Stimulated activated CD8-positive, alpha-beta memory T cell treated with anti-CD3 and anti-CD28 coated beads, Interleukin-2, amount 100 ng/mL, for 48 hours (primary cell): ENCODE data around the gene CD34.

Experiments
- DNase-seq, 2 donors: peaks; one replicate each; pipeline ENCODE4 v3.0.0-alpha.2; 2020; ENCODE audit warnings: low read depth in 2 of 2

The CD34 gene

DNA sequence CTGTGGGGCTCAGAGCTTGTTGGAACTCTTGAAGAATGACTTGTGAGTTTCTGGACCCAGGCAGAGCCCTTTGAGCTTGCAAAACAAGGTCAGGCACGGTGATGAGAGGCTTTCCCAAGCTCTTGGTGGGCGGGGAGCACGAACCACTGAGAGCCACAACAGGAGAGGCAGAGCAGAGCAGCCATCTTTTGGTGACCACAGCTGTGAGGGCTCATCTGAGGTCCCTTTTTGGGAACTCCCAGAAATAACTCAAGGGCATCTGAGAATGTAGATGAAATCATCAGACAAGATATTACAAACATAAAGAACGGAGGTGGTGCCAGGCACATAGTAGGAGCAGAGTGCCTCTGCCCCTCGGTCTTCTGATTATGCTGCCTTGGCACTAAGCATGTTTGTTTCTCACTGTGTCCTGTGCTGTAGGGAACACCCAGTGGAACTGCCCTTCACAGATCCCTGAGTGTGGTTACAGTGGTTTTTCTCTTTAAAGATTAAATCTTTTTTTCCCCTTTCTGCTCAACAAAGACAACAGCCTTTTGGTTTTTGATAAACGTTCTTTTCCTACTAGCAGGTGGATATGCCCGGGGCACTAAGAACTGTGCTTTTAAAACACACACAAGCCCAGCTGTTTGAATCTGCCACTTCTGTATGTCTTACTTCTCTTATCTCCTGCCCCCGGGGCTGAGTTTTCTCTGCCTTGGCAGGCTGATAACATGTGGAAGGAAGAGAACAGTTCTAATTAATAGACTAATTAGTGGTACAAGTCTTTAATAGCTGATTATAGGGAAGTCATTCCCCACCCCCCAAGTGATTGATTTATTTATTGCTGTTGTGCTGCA is 37.7 kb downstream of the CD34 start:
- peak in 1 of 2 donors; percentile 32 for DNase-seq

DNA sequence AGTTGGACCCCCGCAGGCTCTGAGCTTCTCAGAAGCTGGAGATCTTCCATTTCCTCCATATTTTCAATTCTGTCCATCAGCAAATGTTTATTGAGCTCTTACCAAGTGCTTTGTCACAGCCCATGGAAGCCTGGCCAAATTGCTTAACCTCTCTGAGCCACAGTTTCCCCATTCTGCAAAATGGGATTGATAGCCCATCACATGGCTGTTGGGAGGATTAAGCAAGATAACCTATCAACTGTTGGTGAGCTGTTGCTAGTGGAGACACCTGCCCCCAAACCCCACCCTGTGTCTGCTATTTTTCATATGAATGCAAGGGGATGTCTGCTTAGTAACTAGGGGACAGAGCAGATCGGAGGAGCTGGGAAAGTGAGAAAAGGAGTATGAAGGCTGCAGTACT is 38.3 kb downstream of the CD34 start:
- no peak for DNase-seq

DNA sequence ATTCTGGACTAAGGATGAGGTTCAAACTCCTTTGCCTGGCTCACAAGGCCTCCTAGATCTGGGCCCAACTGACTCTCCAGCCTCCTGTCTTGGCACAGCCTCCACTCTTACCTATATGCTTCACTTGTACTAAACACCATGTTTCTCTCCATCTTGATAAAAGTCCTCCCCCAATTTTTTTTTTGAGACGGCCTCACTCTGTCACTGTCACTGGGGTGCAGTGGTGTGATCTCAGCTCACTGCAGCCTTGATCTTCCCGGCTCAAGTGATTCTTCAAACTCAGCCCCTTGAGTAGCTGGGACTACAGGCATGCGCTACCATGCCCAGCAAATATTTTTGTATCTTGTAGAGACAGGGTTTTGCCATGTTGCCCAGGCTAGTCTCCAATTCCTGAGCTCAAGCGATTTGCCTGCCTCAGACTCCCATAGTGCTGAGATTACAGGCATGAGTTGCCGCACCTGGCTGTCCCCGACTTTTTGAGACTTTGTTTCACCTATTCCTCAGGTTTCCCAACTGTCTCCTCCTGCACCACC is 39.7 kb downstream of the CD34 start:
- DNase-seq, result no peak

DNA sequence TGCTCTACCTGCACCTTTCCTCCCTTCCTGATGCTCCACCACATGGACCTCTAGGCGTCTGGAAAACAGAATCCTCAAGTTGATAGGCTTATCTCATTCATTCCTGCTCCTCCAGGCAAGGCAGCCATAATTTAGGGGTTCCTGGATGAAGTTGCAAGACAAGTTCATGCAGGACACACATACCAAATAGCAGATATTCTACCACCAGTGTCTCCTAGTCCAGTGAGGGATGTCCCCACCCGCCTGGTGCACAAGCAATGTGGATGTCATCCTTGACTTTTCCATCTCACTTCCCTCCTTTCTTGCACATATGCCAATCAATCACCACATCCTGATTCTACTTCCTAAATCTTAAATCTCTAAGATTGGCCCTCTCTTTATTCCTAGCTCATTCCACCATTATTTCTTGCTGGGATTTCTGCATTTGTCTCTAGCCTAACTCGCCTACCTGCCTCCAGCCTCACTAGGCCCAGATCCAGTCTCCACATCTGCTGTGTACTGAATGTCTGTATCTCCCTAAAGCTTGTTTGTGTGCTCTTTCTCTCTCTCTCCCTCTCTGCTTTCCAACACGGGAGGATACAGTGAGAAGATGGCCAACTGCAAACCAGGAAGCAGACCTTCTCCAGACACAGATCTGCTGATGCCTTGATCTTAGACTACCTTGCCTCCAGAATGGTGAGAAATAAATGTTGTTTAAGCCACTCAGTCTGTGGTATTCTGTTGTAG is 40.5 kb downstream of the CD34 start:
- no peak for DNase-seq

DNA sequence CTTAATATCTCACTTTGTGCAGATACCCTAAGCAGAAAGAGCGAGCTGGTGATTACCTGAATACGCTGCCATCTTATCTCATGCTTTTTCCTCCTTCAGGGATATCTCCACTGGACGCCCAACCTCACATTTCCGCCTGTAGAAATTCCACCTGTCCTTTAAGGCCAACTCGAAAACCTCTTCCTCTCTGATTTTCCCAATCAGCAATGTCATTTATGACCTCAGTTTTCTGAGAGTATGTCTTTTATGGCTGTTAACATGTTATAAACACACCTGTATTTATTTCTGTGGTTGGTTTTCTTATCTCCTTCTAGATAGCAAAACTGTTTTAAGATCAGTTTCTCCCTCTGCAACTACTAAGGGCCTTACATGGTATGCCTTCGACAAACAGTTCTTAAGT is 41.1 kb downstream of the CD34 start:
- DNase-seq, result no peak

DNA sequence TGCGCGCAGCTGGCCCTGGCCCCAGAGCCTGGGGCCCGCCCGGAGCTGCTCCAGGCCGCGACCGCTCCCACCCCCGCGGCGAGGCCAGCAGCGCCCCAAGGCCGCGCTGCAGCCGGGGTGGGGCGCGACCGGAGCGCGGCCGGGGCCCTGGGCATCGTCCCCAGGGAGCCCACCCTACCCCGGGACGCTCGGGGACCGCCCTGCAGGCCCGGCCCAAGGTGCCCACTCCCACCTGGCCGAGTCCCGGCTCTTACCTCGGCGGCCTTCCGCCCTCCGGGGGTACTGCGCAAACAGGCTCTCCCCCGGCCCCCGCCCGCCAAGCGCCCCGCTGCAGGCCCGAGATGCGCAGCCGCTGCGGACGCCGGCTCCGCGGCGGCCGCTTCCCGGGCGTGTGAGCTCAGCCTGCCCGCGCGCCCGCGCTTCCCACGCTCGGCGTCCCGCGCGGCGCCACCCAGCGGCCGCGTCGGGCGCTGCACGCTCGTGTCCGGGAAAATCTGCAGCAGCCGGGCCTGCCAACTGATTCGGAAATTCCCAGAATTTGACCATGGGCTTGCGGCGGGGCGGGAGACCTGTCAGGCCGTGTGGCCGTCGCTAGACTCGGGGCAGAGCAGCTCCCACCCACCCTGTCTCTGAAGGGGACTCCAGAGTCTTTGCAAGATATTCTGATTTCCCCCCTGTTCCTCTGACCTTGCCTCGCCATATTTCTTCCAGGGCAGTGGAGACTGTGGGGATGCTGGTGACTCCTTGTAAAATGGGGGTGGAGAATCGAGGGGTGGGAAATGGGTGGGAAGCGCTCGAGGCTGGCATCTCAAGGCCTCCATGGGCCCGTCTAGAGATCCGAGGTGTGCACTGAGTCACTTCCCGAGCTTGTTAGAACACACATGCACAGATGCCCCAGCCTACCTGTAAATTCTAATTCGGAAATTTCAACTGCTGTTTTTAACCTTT is 41.9 kb downstream of the CD34 start:
- DNase-seq, result peak; percentile 46 to 52

DNA sequence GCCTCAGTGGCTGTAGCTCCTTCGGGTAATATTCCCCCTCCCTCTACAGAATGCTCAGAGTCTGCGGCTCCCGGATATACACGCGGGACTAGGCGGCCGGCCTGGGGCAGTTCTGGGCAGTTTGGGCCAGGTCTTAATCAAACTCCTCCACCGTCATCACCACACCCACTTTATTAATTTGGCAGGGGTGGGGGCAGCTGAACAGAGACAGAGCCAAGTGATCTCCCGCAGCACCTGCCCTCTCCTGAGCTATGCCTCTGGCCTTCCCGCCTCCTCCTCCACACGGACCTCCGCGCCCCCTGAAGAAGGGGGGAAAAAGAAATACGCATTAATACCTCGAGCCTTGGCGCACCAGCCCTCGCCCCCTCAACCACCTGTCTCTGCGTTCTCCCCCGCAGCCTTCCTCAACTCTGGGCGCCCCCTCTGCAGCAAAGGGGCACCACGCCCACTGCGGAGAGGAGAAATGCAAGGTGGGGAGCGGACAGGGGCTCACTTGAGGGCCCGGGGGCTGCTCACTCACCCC is 42.6 kb downstream of the CD34 start:
- DNase-seq, result no peak

DNA sequence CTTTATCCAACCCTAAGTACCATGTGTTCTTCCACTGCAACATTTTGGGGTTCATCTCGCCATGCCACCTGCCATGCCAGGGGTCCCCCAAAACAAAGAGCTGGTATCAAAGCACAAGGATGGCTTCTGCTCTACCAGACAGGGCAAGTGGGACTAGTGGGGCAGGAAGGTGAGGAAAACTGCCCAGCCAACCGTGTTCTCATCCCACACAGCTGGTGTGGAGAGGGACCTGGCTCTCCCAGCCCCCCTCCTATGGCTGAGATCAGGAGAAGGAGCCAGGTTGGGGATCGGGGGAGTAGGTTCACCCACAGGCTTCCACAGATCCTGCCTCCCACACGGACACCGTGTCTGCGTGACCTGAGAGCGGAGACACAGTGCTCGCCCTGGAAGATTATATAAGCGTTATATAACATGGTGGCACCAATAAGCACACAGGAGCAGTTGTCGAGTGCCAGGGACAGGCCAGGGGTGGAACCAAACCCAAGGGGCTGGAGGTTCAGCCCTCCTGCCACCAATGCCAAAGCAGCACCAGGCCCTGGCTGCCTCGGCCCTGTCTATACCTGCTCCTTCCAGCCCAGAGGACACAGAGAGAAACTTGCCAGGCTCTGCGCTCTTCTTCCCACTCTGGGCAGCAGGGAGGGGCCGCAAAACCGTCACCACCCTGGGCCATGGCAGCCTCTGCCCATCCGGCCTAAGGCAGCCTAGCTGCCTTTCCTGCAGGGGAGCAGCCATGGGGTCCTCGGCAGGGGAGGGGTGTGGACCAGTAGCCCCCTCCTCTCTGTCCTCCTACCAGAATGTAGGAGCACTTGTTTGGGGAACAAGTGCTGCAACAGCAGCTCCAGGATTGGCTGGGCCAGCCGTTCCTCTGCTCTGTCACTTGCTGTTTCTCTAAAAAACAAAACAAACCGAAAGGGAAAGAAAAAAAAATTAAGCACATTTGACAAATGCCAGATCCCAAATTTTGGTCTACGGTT is 43.5 kb downstream of the CD34 start:
- no peak for DNase-seq

DNA sequence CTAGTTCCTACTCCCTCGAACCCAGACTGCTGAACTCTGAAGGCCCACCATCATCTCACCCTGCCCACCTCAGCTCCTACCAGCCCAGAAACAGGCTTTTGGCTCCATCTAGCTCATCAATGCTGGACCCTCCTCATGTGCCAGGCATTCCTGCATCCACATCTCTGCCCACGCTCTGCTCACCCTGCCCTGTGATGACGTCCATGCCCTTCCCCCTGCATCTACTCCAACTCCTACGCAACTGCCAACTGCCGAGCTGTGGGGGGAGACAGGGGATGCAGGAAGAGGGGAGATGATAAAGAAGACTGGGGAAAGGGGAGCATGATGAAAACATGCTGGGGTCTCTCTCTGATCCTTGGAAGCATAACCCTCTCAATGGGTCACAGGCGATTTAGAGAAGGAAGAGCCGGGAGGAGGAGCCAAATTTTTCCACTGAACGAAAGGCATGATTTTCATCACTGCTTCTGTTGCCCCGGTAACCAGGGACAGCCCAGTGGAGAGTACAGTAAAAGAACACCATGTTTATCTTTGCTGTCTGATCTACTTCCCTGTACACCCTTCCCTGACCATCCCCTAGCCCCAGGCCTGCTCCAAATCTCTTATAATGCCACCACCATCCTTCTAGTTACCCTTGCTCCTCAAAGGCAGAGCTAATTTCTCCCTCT is 44.3 kb downstream of the CD34 start:
- no peak for DNase-seq

DNA sequence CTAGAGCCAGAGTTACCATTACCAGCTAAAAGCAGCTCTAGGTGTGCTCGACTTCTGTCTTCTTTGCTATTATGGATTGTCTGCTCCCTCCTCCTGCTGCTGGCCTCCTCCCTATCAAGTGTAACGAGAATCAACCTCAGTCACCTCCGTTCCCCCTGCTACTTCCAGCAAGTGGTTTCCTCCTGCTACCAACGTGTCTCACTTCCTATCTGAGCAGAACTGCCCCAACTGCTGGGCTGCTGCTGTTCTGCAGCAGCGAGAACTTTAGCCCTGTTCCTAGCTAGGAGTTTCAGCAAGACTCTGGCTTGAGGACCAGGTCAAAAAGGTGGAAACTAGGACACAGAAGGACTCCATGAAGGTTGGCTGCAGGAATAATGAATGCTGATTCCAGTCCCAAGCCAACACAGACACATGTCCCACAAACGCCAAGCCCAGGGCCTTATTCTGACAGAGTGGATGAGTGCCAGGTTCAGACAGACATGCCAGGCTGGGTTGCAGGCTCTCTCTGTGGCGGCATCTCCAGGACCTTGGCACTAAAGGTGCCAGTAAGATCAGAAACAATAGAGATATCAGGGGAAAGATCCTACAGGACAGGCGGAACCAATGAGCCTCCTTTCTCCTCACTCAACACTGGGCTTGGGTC is 46.9 kb downstream of the CD34 start:
- no peak for DNase-seq

DNA sequence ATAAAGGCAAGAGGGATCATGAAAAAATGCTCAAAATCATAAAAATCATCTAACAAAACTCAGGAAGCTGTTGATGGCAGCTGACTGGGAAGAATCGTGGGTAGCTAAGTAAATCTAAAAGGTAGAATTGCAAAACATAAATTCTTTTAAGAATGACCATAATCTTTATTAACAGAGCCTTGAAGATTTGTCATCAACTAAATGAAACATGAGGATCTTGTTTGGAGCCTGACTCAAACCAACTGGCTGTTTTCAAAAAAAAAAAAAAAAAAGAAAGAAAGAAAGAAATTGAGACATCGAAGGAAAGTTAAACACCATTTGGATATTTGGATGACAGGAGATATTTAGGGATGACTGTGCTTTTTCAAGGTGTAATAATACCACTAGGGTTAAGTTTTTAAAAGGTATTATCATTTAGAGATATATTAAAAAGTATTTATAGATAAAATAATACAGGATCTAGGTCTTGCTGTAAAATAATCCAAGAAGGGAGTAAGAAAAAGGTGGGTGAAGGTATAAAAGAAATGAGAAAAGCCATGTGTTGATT is 48.6 kb downstream of the CD34 start:
- no peak for DNase-seq

DNA sequence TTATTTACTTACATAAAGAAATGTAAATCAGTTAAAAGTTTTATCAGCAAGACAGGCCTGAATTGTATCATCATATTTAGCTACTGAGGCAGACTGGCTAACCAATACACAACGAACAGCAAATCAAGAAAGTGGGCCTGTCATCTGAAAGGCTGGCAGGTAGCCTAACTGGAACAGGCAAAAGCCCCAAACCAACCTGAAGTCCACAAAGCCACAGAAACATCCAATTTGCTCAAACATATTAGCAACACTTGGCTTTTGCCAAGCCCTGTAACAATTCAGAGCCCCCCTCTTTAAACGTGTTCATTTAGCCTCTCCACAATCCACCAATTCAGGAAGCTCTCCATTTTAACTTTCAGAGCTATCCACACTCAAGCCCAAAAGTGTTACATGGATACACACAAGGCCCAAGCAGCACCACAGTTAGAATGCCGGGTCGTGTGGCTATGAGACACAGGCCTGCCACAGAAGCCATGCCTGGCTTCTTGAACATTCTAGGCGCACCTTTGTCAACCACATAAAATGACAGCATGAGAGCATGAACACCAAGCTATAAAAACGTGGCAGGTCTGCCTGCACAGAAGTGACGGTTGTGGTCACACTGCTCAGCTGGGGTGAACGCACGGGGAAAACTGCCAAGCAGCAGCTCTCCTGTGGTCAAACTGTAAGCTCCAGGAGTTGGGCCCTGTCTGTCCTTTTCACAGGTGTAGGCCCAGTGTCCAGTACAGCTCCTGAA is 49.3 kb downstream of the CD34 start:
- DNase-seq, result no peak

DNA sequence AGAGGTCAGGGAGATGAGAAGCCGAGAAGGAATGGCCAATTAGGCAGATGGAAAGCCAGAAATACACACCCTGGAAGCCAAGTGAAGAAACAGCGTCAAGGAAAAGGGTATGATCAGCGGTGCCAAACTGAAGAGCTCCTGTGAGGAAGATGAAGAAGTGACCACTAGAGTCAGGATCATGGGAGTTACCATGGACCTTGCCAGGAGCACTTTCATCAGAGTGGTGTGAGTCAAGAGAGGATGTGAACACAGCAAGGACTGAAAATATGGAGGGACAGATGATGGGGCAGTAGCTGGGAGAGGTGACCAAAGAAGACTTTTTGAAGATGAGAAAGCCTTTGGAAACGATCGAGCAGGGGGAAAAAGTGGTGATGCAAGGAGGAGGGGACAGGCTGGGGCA is 50.4 kb downstream of the CD34 start:
- no peak for DNase-seq

DNA sequence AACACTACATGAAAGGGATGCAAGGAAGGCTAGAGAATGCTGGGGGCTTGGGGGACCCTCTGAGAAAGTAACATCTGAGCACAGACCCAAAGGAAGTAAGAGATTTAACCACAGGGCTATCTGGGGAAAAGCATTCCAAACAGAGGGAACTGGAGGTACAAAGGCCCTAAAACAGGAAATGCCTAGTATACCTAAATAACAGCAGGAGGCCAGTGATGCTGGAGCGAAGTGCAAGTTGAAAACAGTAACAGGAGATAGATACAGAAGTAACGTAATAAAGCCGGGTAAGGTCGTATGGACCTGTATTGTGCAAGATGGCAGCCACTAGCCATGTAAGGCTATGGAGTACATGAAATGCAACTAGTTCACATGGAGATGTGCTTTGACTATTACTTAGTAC is 52.1 kb downstream of the CD34 start:
- DNase-seq, result no peak

DNA sequence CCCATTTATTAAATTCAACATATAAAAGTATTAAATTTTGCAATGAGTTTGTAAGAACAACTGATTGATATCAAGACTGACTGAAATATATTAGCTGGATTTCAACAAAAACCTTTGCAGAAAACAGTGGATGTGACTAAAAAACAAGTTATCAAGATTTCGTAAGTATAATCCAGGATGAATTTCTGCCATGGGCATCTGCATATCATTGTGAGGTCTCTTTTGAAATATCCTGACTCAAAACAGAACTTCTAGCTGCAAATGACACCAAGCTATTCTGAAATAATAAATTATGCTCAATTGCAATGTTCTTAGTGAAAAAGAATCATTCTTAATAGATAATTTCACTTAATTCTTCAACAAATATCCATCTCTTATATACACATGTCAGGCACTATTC is 52.6 kb downstream of the CD34 start:
- DNase-seq, result no peak

DNA sequence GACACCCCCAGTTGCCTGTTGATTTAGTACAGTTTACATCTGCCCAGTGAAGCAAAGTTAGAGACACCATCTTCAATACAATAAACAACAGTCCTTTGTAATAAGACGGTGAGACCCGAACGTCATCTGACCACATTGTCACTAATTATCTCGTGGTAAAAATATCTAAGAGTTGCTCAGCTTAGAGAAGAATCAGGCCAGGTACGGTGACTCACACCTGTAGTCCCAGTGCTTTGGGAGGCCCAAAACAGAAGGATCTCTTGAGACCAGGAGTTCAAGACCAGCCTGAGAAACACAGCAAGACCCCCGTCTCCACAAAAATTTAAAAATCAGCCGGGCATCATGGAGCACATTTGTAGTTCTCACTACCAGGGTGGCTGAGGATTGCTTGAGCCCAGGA is 53.5 kb downstream of the CD34 start:
- DNase-seq, result no peak

DNA sequence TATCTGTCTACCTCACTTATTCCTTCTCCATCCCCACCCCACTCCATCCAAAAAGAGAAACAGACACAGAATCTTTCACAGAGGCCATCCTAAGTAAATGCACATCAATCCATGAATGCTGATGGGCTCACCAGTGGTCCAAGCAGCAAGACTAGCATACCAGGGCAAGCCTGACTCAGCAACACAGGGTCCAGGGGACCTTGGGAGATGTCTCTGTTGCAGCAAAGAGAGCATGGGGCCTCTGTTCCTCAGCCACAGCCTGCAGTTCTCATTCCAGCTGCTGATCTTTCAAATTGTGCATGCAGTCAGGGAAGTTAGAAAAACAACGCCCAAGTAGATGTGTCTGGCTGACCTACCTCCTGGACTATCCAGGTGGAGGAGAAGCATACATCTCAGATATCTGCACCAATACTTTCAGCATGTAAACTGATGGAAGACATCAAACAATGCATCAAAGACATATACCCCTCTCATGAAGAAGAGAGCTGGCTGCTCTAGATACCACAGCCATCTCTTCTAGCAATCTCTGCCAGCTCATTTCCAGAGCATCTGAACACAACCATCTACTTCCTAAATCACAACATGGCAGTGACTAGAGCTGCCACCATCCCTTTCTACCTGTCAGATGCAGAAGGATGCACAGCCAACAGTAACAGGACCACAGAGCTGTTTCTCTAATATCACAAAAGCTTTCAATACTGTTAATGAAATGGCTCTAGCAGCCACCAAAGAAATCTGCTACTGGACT is 54.5 kb downstream of the CD34 start:
- DNase-seq, result no peak

DNA sequence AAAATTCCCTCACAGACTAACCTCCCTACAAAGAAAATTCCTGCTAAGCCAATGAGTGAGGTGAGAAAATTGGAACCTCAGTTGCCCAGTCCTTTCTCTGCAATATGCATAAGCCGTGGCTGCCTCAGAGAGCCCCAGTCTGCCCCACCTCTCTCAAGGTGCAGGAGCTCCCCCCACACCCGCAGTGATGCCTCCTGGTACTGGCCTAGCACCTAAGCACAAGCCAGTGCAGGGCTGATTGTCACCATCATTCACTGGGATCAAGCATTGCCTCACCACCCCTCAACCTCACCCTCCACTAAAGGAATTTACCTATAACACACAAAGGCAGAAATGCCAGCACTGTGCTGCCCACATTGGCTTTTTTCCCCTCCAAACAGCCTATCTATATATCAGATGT is 56.9 kb downstream of the CD34 start:
- DNase-seq, result no peak
